ENCODE results near the gene S100B.

Gene S100B

DNA sequence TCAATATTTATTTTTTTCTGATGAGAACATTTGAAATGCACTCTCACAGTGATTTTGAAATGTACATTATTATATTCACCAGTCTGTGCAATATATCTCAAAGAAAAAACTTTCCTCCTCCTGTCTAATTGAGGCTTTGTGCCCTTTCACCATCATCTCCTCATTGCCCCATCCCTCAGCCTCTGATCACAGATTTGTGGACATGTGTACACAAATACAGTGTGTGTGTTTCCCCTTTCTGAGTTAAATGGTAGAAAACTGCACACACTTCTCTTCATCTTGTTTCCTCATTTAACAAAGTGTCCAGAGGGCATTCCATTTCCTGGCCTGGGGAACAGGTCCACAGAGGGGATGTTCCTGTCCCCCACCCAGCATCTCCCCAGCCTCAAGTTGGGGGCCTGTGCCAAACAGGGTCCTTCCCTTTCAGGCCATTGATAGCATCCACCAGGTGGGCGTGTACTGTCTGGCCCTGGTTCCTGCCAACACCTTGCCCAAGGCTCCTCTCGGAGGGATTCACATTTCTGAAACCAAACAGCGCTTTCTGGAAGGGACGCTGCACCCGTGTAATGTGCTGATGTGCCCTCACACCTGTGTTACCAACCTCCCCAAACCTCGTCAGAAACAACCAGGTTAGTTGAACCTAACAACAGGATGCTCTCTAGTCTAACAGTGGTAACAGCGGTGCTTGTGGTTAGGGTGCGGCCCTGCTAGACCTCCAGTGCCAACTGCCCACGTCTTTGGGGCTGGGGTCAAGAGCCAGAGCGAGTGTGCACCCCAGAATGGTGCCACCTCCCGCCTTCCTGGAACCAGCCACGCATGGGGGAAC lies 54.6 kb downstream of the S100B start:
- Histone ChIP-seq H3K9ac (ENCODE audit: low read length) (no peak overlapping the region), H3K4me3 (ENCODE audit: low read depth, low read length) (no peak overlapping the region), H3K36me3 (ENCODE audit: control insufficient read depth, insufficient read depth, low read length) (peaks cover 85% of the 10 kb centered on the region)

DNA sequence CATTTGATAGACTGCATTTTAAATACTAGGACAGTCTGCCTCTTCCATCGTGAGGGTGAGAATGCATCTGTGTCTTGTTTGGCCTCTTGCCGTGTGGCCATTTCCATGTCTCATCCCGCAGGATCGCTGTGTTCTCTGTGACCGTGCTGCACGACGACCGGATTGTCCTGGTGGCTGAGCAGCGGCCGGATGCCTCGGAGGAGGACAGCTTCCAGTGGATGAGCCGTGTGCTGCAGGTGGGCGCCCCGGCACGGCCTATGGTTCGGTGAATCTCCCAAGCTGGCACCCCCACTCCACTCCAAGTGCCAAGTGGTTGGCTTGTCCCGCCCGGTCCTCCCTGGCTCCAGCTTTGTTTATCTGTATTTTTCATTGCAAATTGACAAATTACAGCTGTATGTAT lies 55.2 kb downstream of the S100B start:
- no peaks in the 10 kb centered on the region for H3K4me1 ChIP-seq (ENCODE audit: control insufficient read depth, insufficient read depth, low read length)
- no peaks in the 10 kb centered on the region for H3K27me3 ChIP-seq (ENCODE audit: control insufficient read depth, insufficient read depth, low read length)
- H3K36me3 ChIP-seq (ENCODE audit: control insufficient read depth, insufficient read depth, low read length) = peaks cover 82% of the 10 kb centered on the region
- no peak overlapping the region for H3K4me3 ChIP-seq (ENCODE audit: low read depth, low read length)
- H3K9ac ChIP-seq (ENCODE audit: low read length) = no peak overlapping the region
- no peaks in the 10 kb centered on the region for H3K9me3 ChIP-seq (ENCODE audit: control insufficient read depth, insufficient read depth, low read depth, low read length)
- H3K27ac ChIP-seq (ENCODE audit: low read depth, low read length) = no peak overlapping the region

More for the DNA sequence above, 54.6 kb downstream of the S100B start:
- H3K27ac ChIP-seq (ENCODE audit: low read depth, low read length) = no peak overlapping the region
- no peaks in the 10 kb centered on the region for H3K9me3 ChIP-seq (ENCODE audit: control insufficient read depth, insufficient read depth, low read depth, low read length)
- H3K27me3 ChIP-seq (ENCODE audit: control insufficient read depth, insufficient read depth, low read length) = no peaks in the 10 kb centered on the region
- no peaks in the 10 kb centered on the region for H3K4me1 ChIP-seq (ENCODE audit: control insufficient read depth, insufficient read depth, low read length)

Data from HUES6 (cell line).